ENCODE data around the gene RABGAP1.

GRCh38 chr9:123119566-123119965 lies 178.7 kb downstream of the RABGAP1 start:
- TF ChIP-seq CTCF (IDR thresholded peaks at IDR 0.05; ENCODE audit: insufficient read depth, low read length) (no peak), POLR2AphosphoS5 (IDR thresholded peaks at IDR 0.05; ENCODE audit: low read depth) (no peak)

Data from HL-60 (cell line).